ENCODE data around the gene UBE2Z. TPM values are rescaled to one million over a fixed set of nuclear protein-coding genes. Genes with fewer than 3 reads are reported as not detected.

UBE2Z gene
- total RNA-seq (2021; fragmentation: NEBNext Ultra II Directional; extraction: Animal tissue kit (Norgen Biotek cat#: 25700)) (75.3 and 75.9 TPM in 2 replicates), polyA plus RNA-seq (2011; rRNA removed) (73.4 and 76.4 TPM in 2 replicates), polyA minus RNA-seq (2011; rRNA and poly(A)+ RNA removed) (94.4 and 101 TPM in 2 replicates)
- 82.1 TPM for polyA plus RNA-seq (2011; cell fraction: cytosol; rRNA removed)
- 74.8 TPM for polyA plus RNA-seq (2011; cell fraction: nucleus; rRNA removed)
- 58.5 to 64.1 TPM (median 60.6 TPM) in 4 replicates for polyA plus RNA-seq (2012, experiment 1 of 2)
- polyA plus RNA-seq (2012, experiment 2 of 2): 68.7 TPM
- polyA plus RNA-seq (2013, experiment 1 of 2): 49.0 TPM
- 48.4 TPM for polyA plus RNA-seq (2013, experiment 2 of 2)
- polyA minus RNA-seq (2011; cell fraction: cytosol; rRNA and poly(A)+ RNA removed): 47.7 TPM
- 63.5 TPM for polyA minus RNA-seq (2011; cell fraction: nucleus; rRNA and poly(A)+ RNA removed)
- long read RNA-seq, experiment 1, full-length matches to known transcripts: 23 of 66 reads
- long read RNA-seq, experiment 1, partial matches to known transcripts: 4 of 66 reads
- long read RNA-seq, experiment 1, other reads (novel, unspliced or antisense): 39 of 66 reads
- long read RNA-seq, experiment 2, partial matches to known transcripts: 0 of 4 reads
- long read RNA-seq, experiment 2, other reads (novel, unspliced or antisense): 4 of 4 reads

DNA sequence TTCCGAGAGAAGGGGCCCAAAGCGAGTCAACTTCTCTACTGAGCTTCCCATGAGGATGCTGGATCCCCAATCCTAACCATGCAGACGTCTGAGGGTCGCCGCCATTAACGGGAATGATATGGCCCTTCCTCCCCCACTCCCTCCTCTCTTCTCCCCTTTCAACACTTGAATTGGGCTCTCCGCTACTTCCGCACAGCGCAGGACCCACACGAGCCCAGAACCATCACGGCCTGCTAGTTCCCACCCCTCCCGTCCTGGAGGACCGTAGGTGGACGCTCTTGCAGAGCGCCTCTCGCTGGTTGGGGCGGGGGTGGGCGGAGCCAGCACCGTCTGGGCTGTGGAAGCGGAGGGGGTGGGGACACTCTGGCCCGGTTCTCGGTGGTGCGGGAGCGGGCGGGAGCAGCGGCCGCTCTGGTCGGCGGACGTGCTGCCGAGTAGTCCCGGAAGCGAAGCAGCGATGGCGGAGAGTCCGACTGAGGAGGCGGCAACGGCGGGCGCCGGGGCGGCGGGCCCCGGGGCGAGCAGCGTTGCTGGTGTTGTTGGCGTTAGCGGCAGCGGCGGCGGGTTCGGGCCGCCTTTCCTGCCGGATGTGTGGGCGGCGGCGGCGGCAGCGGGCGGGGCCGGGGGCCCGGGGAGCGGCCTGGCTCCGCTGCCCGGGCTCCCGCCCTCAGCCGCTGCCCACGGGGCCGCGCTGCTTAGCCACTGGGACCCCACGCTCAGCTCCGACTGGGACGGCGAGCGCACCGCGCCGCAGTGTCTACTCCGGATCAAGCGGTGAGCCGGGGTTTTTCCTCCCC, at the start of gene UBE2Z:
Gene UBE2Z (plus strand): TSS at position 361 of the 797 bp plus-strand sequence. CDS start 97 bp downstream, at position 458.
- Histone ChIP-seq H2AFZ (ENCODE audit: low read length) (peak within 1 kb of the TSS; percentile 1; the same call in 1 of the 2 replicates), H3K27me3 (replicated peaks in 1 of 4; ENCODE audit: control insufficient read depth in 3 of 4, extremely low read depth in 1 of 4, insufficient read depth in 3 of 4, low read length in 3 of 4) (no peaks in the 10 kb centered on the region), H3K23ac (ENCODE audit: insufficient read length) (no peak within 1 kb of the TSS), H2BK120ac (replicated peaks; ENCODE audit: low read depth, low read length) (peak within 1 kb of the TSS; percentile 13), H3K79me2 (ENCODE audit: control insufficient read depth in 1 of 2, insufficient read depth in 2 of 2, low read length in 2 of 2) (peaks cover 21 to 42% of the 10 kb centered on the region in 2 experiments), H2BK20ac (ENCODE audit: low read length) (no peak within 1 kb of the TSS), H3K56ac (replicated peaks; ENCODE audit: insufficient read length, low read depth, low read length) (peak within 1 kb of the TSS; percentile 74), H3K14ac (ENCODE audit: insufficient read length) (no peak within 1 kb of the TSS), H3K23me2 (ENCODE audit: low read depth, low read length) (peaks cover 8% of the 10 kb centered on the region), H4K20me1 (replicated peaks in 1 of 2; ENCODE audit: control insufficient read depth in 1 of 2, insufficient read depth in 2 of 2, low read length in 2 of 2) (peaks cover 9 to 20% of the 10 kb centered on the region in 2 experiments), H3K9me3 (ENCODE audit: insufficient read depth in 2 of 2, low read depth in 1 of 2, low read length in 1 of 2) (no peaks in the 10 kb centered on the region), H3K27ac (ENCODE audit: low read depth, low read length) (peak within 1 kb of the TSS; percentile 89), H3K4me2 (ENCODE audit: insufficient read depth in 1 of 2, low read depth in 2 of 2, low read length in 2 of 2) (peak within 1 kb of the TSS; percentile 86 to 88), H3K79me1 (ENCODE audit: low read depth, low read length) (peaks cover 19% of the 10 kb centered on the region), H2BK5ac (ENCODE audit: low read depth, low read length) (peak within 1 kb of the TSS; percentile 94), H3K36me3 (ENCODE audit: control insufficient read depth in 2 of 4, insufficient read depth in 4 of 4, low read length in 3 of 4) (peaks cover 0 to 32% (median 14%) of the 10 kb centered on the region in 4 experiments; a peak in 7 of 8 replicates), H3K18ac (ENCODE audit: extremely low read depth, low read length) (peak within 1 kb of the TSS; percentile 95), H2BK12ac (ENCODE audit: low read depth, low read length) (peak within 1 kb of the TSS; percentile 55; the same call in 1 of the 2 replicates), H4K8ac (ENCODE audit: extremely low read depth, insufficient read depth, low read length) (peak within 1 kb of the TSS; percentile 92; the same call in 1 of the 2 replicates), H4K5ac (ENCODE audit: insufficient read length, low read depth, low read length) (peak within 1 kb of the TSS; percentile 82), H3K4ac (replicated peaks; ENCODE audit: insufficient read length, low read depth, low read length) (peak within 1 kb of the TSS; percentile 17), H2BK15ac (ENCODE audit: low read length) (0 out of 2 replicates have a peak within 1 kb of the TSS, but pooled peaks have one; percentile 61), H2AK5ac (ENCODE audit: low read depth, low read length) (0 out of 2 replicates have a peak within 1 kb of the TSS, but pooled peaks have one; percentile 75), H3K4me1 (replicated peaks in 1 of 4; ENCODE audit: control insufficient read depth in 3 of 4, insufficient read depth in 4 of 4, low read length in 3 of 4) (peaks cover 5 to 17% (median 6%) of the 10 kb centered on the region in 4 experiments), H3K4me3 (ENCODE audit: extremely low read depth in 1 of 4, insufficient read depth in 2 of 4, low read depth in 3 of 4, low read length in 4 of 4) (peak within 1 kb of the TSS; percentile 74 to 97 (median 80)), H4K91ac (replicated peaks; ENCODE audit: insufficient read length, low read length) (peak within 1 kb of the TSS; percentile 87), H3K9ac (replicated peaks in 1 of 4; ENCODE audit: extremely low read depth in 1 of 4, low read depth in 3 of 4, low read length in 3 of 4) (peak within 1 kb of the TSS; percentile 79 to 92 (median 88))
- FAIRE-seq (peak; percentile 28), DNase-seq (ENCODE audit: low read depth in 1 of 2, low spot score in 2 of 2) (peak; percentile 88 to 94)
- 2% methylated on average over 22 of the region's 81 CpGs; no CpG with 5 or more reads in 1 of the 2 experiments for WGBS, 2 experiments (ENCODE audit: extremely low coverage in 1 of 2, insufficient coverage in 1 of 2, insufficient read length in 1 of 2, insufficient replicate concordance in 2 of 2, low coverage in 1 of 2, low lambda C conversion rate in 2 of 2, missing lambda C conversion rate in 1 of 2)
- ChIA-PET POLR2A (ENCODE audit: partially characterized antibody) (interaction anchor here (0.5 to 8.2 kb wide), 35 partner anchors 8 to 219 kb away, joined by 3 to 93 read pairs (median 4); partner anchors contain the start of genes ATP5MC1, IGF2BP1, SNF8 and TTLL6), CTCF (ENCODE audit: partially characterized antibody) (interaction anchor here (0.5 to 2.2 kb wide), 10 partner anchors 14 to 191 kb away, joined by 3 to 16 read pairs (median 4); partner anchors contain the start of gene ATP5MC1)
- no peak; the same call in 1 of the 2 replicates for TF ChIP-seq GABPA (IDR thresholded peaks at IDR 0.05; ENCODE audit: borderline replicate concordance, insufficient read depth, low read length)
- peak; percentile 89 for TF ChIP-seq POLR2AphosphoS5 (IDR thresholded peaks at IDR 0.05; ENCODE audit: low read depth, low read length)
- TF ChIP-seq YY1 (IDR thresholded peaks at IDR 0.05; ENCODE audit: low read depth, low read length): peak; percentile 80
- TF ChIP-seq, protein P1, sequence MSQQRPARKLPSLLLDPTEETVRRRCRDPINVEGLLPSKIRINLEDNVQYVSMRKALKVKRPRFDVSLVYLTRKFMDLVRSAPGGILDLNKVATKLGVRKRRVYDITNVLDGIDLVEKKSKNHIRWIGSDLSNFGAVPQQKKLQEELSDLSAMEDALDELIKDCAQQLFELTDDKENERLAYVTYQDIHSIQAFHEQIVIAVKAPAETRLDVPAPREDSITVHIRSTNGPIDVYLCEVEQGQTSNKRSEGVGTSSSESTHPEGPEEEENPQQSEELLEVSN (IDR thresholded peaks at IDR 0.05): no peak
- TF ChIP-seq HDAC2 (IDR thresholded peaks at IDR 0.05; ENCODE audit: borderline replicate concordance in 1 of 2, low read depth in 2 of 2, low read length in 2 of 2): peak in 1 of 2 experiments; percentile 15; a peak in 1 of 4 replicates
- no peak for TF ChIP-seq CEBPB (IDR thresholded peaks at IDR 0.05; ENCODE audit: low read depth, low read length)
- peak; percentile 59 for TF ChIP-seq ASH2L (IDR thresholded peaks at IDR 0.05; ENCODE audit: low read length)
